LoVo (cell line): ENCODE results near the gene SPINT1.

Experiments used
- DNase-seq: peaks from one replicate; pipeline ENCODE4 v3.0.0-alpha.2; 2016; ENCODE audit warnings: low spot score

The SPINT1 gene

DNA sequence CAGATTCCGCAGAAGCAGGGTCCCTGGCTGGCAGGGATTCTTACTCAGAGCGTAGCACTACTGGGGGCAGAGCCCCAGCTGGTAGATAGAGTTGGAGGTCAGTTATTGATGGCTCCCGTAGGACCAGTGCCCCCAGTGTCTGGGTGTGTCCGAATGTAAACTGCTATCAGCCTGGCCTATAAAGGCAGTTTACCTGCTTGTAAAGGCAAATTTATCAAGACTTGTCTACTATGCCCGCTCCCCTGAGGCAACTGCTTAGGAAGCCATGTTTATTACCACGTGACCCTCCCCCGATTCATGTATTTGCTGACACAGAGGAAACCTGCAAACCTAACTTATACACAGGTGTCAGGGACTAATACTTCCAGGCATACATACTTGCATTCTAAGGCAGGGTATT lies 14.7 kb upstream of the SPINT1 start:
- DNase-seq, result no peak

GRCh38 chr15:40830884-40831283 lies 13.0 kb upstream of the SPINT1 start:
- no peak for DNase-seq

GRCh38 chr15:40831861-40832260 lies 12.0 kb upstream of the SPINT1 start:
- DNase-seq, result no peak

GRCh38 chr15:40832903-40833302 lies 10.9 kb upstream of the SPINT1 start:
- no peak for DNase-seq

DNA sequence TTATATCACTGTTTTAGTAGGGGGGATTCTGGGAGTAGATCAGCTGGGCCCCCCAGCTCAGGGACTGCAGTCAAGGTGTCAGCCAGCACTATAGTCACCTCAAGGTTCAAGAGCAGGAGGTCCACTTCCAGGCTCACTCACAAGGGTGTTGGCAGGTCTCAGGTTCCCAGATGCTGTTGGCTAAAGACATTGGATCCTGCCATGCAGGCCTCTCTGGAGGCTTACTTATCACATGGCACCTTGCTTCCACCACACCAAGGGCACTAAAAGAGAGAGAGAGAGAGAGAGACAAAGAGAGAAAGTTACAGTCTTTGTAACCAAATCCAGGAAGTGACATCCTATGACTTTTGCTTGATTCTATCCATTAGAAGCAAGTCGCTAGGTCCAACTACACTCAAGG lies 7.8 kb upstream of the SPINT1 start:
- no peak for DNase-seq

- no peak for DNase-seq
Observed at GRCh38 chr15:40838756-40839155, 5.1 kb upstream of the SPINT1 start.

GRCh38 chr15:40841741-40842140 lies 2.1 kb upstream of the SPINT1 start:
- DNase-seq, result no peak

DNA sequence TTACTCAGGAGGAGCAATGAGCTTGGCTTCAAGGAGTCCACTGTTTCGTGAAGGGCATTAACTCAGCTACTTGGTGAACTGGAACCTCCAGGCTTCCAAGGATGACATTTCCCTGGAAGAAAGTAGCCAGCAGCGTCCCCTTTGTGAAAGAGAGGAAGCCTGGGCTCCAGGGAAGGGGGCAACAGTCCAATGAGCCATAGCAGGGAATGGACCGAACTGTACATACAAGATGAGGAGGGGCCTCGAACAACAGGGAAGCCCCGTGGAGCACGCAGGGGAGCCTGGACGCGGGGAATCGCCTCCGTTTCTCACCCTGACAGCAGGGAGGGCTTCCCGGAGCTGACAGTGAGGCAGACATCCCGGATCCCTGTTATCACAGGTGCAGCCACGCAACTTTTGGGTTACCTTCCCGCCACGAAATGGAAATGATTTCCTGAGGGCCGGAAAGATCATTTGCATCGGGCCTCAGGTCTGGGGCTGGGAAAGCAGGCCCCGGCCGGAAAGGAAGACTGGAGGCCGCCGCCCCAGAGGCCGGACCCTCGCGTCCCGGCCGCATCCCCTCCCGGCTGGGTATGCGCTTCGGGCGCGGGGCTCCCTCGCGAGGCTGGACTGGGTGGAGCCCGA lies 475 bp upstream of the SPINT1 start:
- no peak for DNase-seq

- no peak for DNase-seq
Observed at GRCh38 chr15:40844696-40845030, 815 bp downstream of the SPINT1 start.

DNA sequence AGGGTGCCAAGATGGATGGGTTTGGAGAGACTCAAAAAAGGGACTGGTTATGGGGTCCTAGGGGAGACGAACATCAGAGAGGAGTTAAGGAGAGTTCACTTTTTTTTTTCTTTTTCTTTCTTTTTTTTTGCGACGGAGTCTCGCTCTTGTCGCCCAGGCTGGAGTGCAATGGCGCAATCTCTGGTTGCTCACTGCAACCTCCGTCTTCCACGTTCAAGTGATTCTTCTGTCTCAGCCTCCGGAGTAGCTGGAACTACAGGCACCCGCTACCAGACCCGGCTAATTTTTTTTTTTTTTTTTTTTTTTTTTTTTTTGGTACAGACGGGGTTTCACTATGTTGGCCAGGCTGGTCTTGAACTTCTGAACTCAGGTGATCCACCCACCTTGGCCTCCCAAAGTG lies 1.2 kb downstream of the SPINT1 start:
- no peak for DNase-seq

- DNase-seq, result peak; percentile 94
Observed at GRCh38 chr15:40845511-40846284, 1.9 kb downstream of the SPINT1 start.

DNA sequence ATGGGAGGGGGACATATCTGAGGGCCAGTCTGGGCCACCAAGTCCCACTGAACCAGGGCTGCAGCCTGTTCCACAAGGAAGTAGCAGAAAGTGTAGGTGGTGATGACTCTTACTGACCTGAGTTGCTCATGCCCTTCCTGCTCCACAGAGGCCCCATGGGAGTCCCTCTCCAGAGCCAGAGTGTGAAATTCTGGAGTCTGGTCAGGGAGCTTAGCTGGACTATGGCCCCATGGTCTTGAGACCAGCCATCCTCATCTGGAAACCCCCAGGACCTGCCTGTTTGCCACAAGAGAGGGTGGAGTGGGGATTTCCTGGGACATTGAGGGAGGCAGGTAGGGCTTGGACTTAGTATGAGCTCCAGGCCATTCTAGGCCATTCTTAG lies 3.0 kb downstream of the SPINT1 start:
- no peak for DNase-seq

GRCh38 chr15:40847223-40847961 lies 3.5 kb downstream of the SPINT1 start:
- DNase-seq, result peak; percentile 57

DNA sequence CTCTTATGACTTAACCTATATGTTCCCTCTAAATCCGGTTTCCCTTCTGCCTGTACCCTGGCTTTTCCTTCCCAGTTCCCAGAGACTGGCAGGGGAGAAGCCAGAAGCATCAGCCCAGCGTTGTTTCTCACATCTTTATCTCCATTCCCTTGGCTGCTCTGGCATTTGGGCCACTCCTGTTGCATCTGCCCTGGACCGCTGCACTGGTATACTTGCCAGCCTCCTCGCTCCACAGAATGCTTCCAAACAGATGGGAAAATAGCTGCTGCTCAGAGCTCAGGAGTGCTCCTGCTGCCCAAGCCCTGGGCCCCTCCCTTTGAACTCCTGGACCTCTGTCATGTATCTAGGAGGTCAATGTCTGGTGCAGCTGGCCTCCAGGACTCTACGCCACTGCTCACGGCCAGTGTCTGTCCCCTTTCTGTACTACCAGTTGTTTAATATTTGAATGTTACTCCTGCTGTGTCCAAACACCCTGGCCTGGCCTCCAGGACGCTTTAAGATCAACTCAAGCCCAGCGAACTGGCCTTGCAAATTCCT lies 6.8 kb downstream of the SPINT1 start:
- no peak for DNase-seq

DNA sequence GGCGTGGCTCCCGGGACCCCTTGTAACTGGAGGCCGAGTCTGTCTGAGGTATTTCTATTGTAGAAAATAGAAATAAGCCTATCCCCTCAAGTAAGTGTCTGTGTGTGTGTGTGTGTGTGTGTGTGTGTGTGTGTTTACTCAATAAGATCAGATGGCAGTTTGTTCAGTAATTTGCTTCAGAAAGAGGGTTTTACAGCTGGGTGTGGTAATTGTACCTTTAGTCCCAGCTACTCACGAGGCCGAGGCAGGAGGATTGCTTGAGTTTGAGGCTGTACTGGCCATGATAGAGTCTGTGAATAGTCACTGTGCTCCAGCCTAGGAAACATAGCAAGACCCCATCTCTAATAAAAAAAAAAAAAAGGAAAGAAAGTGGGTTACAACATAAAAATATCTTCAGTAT lies 8.7 kb downstream of the SPINT1 start:
- no peak for DNase-seq

GRCh38 chr15:40853241-40853890 lies 9.5 kb downstream of the SPINT1 start:
- DNase-seq, result no peak

DNA sequence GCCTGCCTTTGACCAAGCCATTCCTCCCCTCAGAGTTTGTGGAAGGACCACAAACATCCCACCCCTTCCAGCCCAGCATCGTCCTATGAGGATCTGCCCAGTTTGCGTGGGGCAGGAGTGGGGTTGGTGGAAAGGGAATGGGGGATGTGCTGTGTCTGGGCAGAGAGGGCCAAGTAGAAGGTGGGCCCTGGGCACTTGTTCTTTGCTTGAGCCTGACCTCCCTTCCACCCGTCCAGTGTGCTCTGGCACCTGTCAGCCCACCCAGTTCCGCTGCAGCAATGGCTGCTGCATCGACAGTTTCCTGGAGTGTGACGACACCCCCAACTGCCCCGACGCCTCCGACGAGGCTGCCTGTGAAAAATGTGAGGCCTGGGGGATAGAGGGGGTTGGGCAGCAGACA lies 10.3 kb downstream of the SPINT1 start:
- no peak for DNase-seq

- no peak for DNase-seq
Observed at GRCh38 chr15:40855706-40856234, 11.9 kb downstream of the SPINT1 start.

DNA sequence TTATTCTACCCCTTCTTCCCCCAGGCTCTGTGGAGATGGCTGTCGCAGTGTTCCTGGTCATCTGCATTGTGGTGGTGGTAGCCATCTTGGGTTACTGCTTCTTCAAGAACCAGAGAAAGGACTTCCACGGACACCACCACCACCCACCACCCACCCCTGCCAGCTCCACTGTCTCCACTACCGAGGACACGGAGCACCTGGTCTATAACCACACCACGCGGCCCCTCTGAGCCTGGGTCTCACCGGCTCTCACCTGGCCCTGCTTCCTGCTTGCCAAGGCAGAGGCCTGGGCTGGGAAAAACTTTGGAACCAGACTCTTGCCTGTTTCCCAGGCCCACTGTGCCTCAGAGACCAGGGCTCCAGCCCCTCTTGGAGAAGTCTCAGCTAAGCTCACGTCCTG lies 12.9 kb downstream of the SPINT1 start:
- no peak for DNase-seq

DNA sequence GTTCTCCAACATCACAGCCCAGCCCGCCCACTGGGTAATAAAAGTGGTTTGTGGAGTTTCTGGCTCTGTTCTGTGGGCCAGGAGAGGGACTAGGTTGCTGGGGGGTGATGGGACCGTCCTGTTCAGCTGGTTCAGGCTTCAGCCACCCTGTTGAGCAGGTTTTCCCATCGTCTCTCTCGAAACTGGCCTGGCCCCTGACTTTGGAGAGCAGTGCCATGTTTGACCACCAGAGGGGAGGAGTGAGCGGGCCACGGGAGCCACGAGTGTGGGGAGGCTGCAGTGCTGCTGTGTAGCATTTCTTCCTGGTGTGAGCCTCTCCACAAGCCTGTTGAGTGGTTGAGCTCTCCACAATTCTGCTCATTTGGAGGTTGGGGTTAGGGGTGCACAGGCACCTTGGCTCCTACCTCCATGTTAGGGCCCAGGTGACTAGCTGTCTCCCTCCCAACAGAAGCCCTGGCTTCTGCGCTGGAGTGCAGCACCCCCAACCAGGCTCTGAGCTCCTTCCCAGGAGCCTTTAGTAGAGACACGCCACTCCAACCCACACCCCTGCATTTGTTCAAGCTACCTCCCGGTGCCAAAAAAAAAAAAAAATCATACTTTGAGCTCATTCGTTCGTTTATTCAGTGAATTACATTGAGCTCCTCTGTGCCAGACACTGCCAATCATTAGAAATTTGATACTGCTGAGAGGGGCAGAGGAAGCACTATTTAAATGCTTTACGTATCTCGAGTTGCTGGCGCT lies 13.9 kb downstream of the SPINT1 start:
- peak; percentile 76 for DNase-seq

DNA sequence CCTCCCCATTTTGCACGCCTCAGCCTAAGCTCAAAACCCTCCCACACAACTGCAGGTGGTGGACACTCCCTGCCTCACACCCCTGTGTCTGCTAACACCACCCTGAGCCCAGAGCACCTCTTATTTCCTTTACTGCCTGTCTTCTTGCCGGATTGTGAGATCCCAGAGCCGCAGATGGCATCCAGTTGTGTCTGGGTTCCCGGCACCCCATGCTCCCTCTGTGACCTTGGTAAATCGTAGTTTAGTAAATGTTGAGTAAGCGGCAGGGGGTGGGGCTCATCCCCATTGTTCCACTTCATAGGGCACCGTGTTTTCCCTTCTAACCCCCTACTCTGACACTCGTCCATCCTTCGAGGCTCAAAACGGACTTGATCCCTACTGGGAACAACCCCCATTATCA lies 14.9 kb downstream of the SPINT1 start:
- no peak for DNase-seq
